Keratinocyte (primary cell): ENCODE measurements around the gene MGLL. TPM values are rescaled to one million over a fixed set of nuclear protein-coding genes. Genes with fewer than 3 reads are reported as not detected.

Source experiments
- DNase-seq: peaks from one replicate; pipeline ENCODE4 v3.0.0-alpha.2; 2011; ENCODE audit warnings: low read depth, missing footprints, low spot score
- FAIRE-seq: peaks from 2 replicates; lab custom pipeline; 2011; peaks lifted over from hg19 to GRCh38; lab: Jason Lieb, UNC
- H2AFZ ChIP-seq: 2 replicates; pipeline ENCODE4 v1.6.0; 2012; ENCODE audit warnings: low read length, control low read depth, inconsistent platforms; ENCODE audit not compliant: control insufficient read depth
- H3K27ac ChIP-seq: 2 replicates; pipeline ENCODE4 v1.5.1; 2011; ENCODE audit warnings: low read length; ENCODE audit not compliant: control insufficient read depth, insufficient read depth
- H3K27me3 ChIP-seq: 3 replicates; pipeline ENCODE4 v1.6.0; 2011; ENCODE audit warnings: low read length; ENCODE audit not compliant: control insufficient read depth, insufficient read depth; ENCODE audit errors: extremely low read depth
- H3K36me3 ChIP-seq, 2 experiments: 2 replicates in 1 of 2; 3 replicates in 1 of 2; pipeline ENCODE4 v1.5.1; 2011; ENCODE audit warnings: low read length in 2 of 2, mild to moderate bottlenecking in 1 of 2; ENCODE audit not compliant: control insufficient read depth in 2 of 2, insufficient read depth in 2 of 2; ENCODE audit errors: extremely low read depth in 1 of 2
- H3K4me1 ChIP-seq: 3 replicates; pipeline ENCODE4 v1.5.1; 2011; ENCODE audit warnings: low read length; ENCODE audit not compliant: control insufficient read depth, insufficient read depth; ENCODE audit errors: extremely low read depth
- H3K4me2 ChIP-seq: 3 replicates; pipeline ENCODE4 v1.6.0; 2011; ENCODE audit warnings: low read depth, low read length; ENCODE audit not compliant: control insufficient read depth, insufficient read depth; ENCODE audit errors: extremely low read depth
- H3K4me3 ChIP-seq, 3 experiments: fragments of 200-600 bp in 1 of 3; sonication (generic) in 1 of 3; 2 replicates in 2 of 3; 3 replicates in 1 of 3; pipeline ENCODE4 v1.5.1; 2011 to 2016; ENCODE audit warnings: low read length in 3 of 3, mild to moderate bottlenecking in 3 of 3, control low read depth in 2 of 3, inconsistent platforms in 1 of 3, low read depth in 1 of 3, mixed read lengths in 1 of 3, mixed run types in 1 of 3, moderate library complexity in 1 of 3; ENCODE audit not compliant: control insufficient read depth in 2 of 3, insufficient read depth in 2 of 3; ENCODE audit errors: extremely low read depth in 1 of 3
- H3K79me2 ChIP-seq: 2 replicates; pipeline ENCODE4 v1.6.0; 2012; ENCODE audit warnings: low read length; ENCODE audit not compliant: control insufficient read depth, insufficient read depth
- H3K9ac ChIP-seq: 3 replicates; pipeline ENCODE4 v1.6.0; 2011; ENCODE audit warnings: low read length; ENCODE audit not compliant: control insufficient read depth, insufficient read depth; ENCODE audit errors: extremely low read depth
- H3K9me1 ChIP-seq: 3 replicates; pipeline ENCODE4 v1.6.0; 2011; ENCODE audit warnings: low read length; ENCODE audit not compliant: control insufficient read depth, insufficient read depth; ENCODE audit errors: extremely low read depth
- H3K9me3 ChIP-seq: 2 replicates; pipeline ENCODE4 v1.5.1; 2012; ENCODE audit warnings: low read depth, low read length; ENCODE audit not compliant: control insufficient read depth
- H4K20me1 ChIP-seq: 3 replicates; pipeline ENCODE4 v1.6.0; 2011; ENCODE audit warnings: low read length; ENCODE audit not compliant: control insufficient read depth, insufficient read depth; ENCODE audit errors: extremely low read depth
- CTCF ChIP-seq, 3 experiments: IDR thresholded peaks in 1 of 3; conservative IDR thresholded peaks in 1 of 3; optimal IDR thresholded peaks in 1 of 3; 2 replicates in 2 of 3; 3 replicates in 1 of 3; pipeline versions ENCODE3 to v1.5.1; 2011; ENCODE audit warnings: low read length in 3 of 3, mild to moderate bottlenecking in 3 of 3, moderate library complexity in 2 of 3, control low read depth in 1 of 3, inconsistent platforms in 1 of 3; ENCODE audit not compliant: insufficient read depth in 2 of 3; ENCODE audit errors: extremely low read depth in 1 of 3
- EZH2 ChIP-seq: IDR thresholded peaks from one replicate; pipeline ENCODE4 v1.6.1; 2012; ENCODE audit warnings: inconsistent platforms, mild to moderate bottlenecking, low read length, moderate library complexity
- dilution Hi-C: fragments of 300-500 bp; cut with MboI; formaldehyde crosslinking; loops from one replicate; pipeline ENCODE4 v1.7.0; 2020; ENCODE audit warnings: low sequenced_read_pairs; ENCODE audit not compliant: extremely low pct_ligation_motif_present
- polyA plus RNA-seq, 5 experiments: library from polyadenylated mRNA; depleted of rRNA in 3 of 5; stranded (reverse) in 3 of 5; stranded (forward) in 1 of 5; unstranded in 1 of 5; fragments of >200 nt; gene quantifications; 1 replicate in 1 of 5; 2 replicates in 3 of 5; 3 replicates in 1 of 5; pipeline versions ENCODE4 v1.2.1 to v1.2.3, GENCODE V29; 2011 to 2012; ENCODE audit warnings: missing spikeins in 2 of 5, low read depth in 1 of 5, low replicate concordance in 1 of 5

Gene MGLL
- polyA plus RNA-seq, 1 donor (not counting 4 experiments of a cell fraction or from before 2014, with no cell fraction given), result 17.8 TPM

GRCh38 chr3:127759826-127760225 lies 62.5 kb downstream of the MGLL start:
- Histone ChIP-seq H3K36me3 (peaks cover 0 to 2% of the 10 kb centered on the region in 2 experiments), H3K4me1 (no peaks in the 10 kb centered on the region), H3K4me2 (no peak overlapping the region), H4K20me1 (no peaks in the 10 kb centered on the region), H3K27me3 (no peaks in the 10 kb centered on the region), H3K27ac (no peak overlapping the region), H3K9ac (no peak overlapping the region), H3K9me3 (no peaks in the 10 kb centered on the region), H3K4me3 (no peak overlapping the region), H3K9me1 (no peaks in the 10 kb centered on the region), H3K79me2 (no peaks in the 10 kb centered on the region), H2AFZ (no peak overlapping the region)
- dilution Hi-C loops, result no loop called here
- FAIRE-seq, result no peak
- TF ChIP-seq CTCF (optimal IDR thresholded peaks at IDR 0.05 in 1 of 3, IDR thresholded peaks at IDR 0.05 in 1 of 3, conservative IDR thresholded peaks at IDR 0.05 in 1 of 3; ENCODE audit: extremely low read depth in 1 of 3, insufficient read depth in 2 of 3, low read length in 3 of 3) (no peak), EZH2 (no peak)
- no peak for DNase-seq

- dilution Hi-C loops, result no loop called here
- TF ChIP-seq CTCF (optimal IDR thresholded peaks at IDR 0.05 in 1 of 3, IDR thresholded peaks at IDR 0.05 in 1 of 3, conservative IDR thresholded peaks at IDR 0.05 in 1 of 3; ENCODE audit: extremely low read depth in 1 of 3, insufficient read depth in 2 of 3, low read length in 3 of 3) (no peak), EZH2 (no peak)
- Histone ChIP-seq H3K27ac (no peak overlapping the region), H3K36me3 (peaks cover 0 to 2% of the 10 kb centered on the region in 2 experiments), H3K4me2 (no peak overlapping the region), H3K79me2 (no peaks in the 10 kb centered on the region), H3K9me1 (no peaks in the 10 kb centered on the region), H3K9me3 (no peaks in the 10 kb centered on the region), H3K9ac (no peak overlapping the region), H3K27me3 (no peaks in the 10 kb centered on the region), H2AFZ (no peak overlapping the region), H3K4me1 (no peaks in the 10 kb centered on the region), H3K4me3 (no peak overlapping the region), H4K20me1 (no peaks in the 10 kb centered on the region)
- FAIRE-seq (no peak), DNase-seq (no peak)
Measured at GRCh38 chr3:127758013-127758412, 64.3 kb downstream of the MGLL start.
